ENCODE results near the gene S100A16. TPM values are rescaled to one million over a fixed set of nuclear protein-coding genes. Genes with fewer than 3 reads are reported as not detected.

Gene S100A16
- total and polyA plus RNA-seq, 9 of the 15 experiments (the other 6 are each of a cell fraction or from before 2014, with no cell fraction given), result 1.6 to 6.9 (median 4.3) TPM

- TF ChIP-seq NFRKB (IDR thresholded peaks at IDR 0.05; ENCODE audit: low read depth) (peak; percentile 84), MAFG (tag; conservative IDR thresholded peaks at IDR 0.05) (peak; percentile 73), FOXM1 (IDR thresholded peaks at IDR 0.05; ENCODE audit: low read depth) (no peak), FOXM1 (CRISPR knock-in tag; IDR thresholded peaks at IDR 0.05; ENCODE audit: low read depth) (no peak), NBN (IDR thresholded peaks at IDR 0.05; ENCODE audit: low read depth) (no peak), LEF1 (IDR thresholded peaks at IDR 0.05) (peak; percentile 95), GATAD2A (IDR thresholded peaks at IDR 0.05) (peak; percentile 99), WHSC1 (IDR thresholded peaks at IDR 0.05; ENCODE audit: low read length) (no peak), MBD1 (CRISPR knock-in tag; IDR thresholded peaks at IDR 0.05) (no peak), RAD21 (CRISPR knock-in tag; conservative IDR thresholded peaks at IDR 0.05 in 1 of 2, IDR thresholded peaks at IDR 0.05 in 1 of 2) (no peak), AFF1 (IDR thresholded peaks at IDR 0.05; ENCODE audit: low read depth in 1 of 2, partially characterized antibody in 2 of 2) (peak in 1 of 2 experiments; percentile 30), ATF3 (IDR thresholded peaks at IDR 0.05) (peak; percentile 99), ATF3 (CRISPR knock-in tag; conservative IDR thresholded peaks at IDR 0.05) (peak; percentile 97), ZBTB7A (IDR thresholded peaks at IDR 0.05; ENCODE audit: borderline replicate concordance, control insufficient read depth, low read depth, low read length) (peak; percentile 77; the same call in 1 of the 2 replicates), GABPB2 (CRISPR knock-in tag; conservative IDR thresholded peaks at IDR 0.05) (no peak), NEUROD1 (IDR thresholded peaks at IDR 0.05; ENCODE audit: borderline replicate concordance, low read depth, low read length, partially characterized antibody) (peak; percentile 83), SMARCC2 (IDR thresholded peaks at IDR 0.05; ENCODE audit: low read depth) (peak; percentile 94), RUNX1 (IDR thresholded peaks at IDR 0.05; ENCODE audit: low read depth) (peak; percentile 41; the same call in 1 of the 2 replicates)
- TF ChIP-seq, protein P1, sequence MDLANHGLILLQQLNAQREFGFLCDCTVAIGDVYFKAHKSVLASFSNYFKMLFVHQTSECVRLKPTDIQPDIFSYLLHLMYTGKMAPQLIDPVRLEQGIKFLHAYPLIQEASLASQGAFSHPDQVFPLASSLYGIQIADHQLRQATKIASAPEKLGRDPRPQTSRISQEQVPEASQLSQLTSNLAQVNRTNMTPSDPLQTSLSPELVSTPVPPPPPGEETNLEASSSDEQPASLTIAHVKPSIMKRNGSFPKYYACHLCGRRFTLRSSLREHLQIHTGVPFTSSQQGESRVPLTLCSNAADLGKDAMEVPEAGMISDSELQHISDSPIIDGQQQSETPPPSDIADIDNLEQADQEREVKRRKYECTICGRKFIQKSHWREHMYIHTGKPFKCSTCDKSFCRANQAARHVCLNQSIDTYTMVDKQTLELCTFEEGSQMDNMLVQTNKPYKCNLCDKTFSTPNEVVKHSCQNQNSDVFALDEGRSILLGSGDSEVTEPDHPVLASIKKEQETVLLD (IDR thresholded peaks at IDR 0.05), result peak; percentile 93
These were observed 46.2 kb downstream of the S100A16 start (continued) for GRCh38 chr1:153566414-153567371.

All from K562 (cell line).